Adipocyte (in vitro differentiated cells): ENCODE measurements around the gene CBLC.

ENCODE experiments used
- DNase-seq: peaks from one replicate; pipeline ENCODE4 v3.0.0-alpha.2; 2015; ENCODE audit warnings: low read depth
- H3K27me3 ChIP-seq: replicated peaks from 2 replicates; pipeline ENCODE4 v1.7.0; 2013; ENCODE audit warnings: mild to moderate bottlenecking, low read length, moderate library complexity; ENCODE audit not compliant: control insufficient read depth, insufficient read depth
- H3K36me3 ChIP-seq: 2 replicates; pipeline ENCODE4 v1.7.0; 2013; ENCODE audit warnings: low read length, mild to moderate bottlenecking, moderate library complexity; ENCODE audit not compliant: control insufficient read depth, insufficient read depth, severe bottlenecking
- H3K4me1 ChIP-seq: 2 replicates; pipeline ENCODE4 v1.7.0; 2013; ENCODE audit warnings: mild to moderate bottlenecking, low read length, moderate library complexity; ENCODE audit not compliant: control insufficient read depth, insufficient read depth
- H3K4me3 ChIP-seq: 2 replicates; pipeline ENCODE4 v1.7.0; 2013; ENCODE audit warnings: mild to moderate bottlenecking, low read length, moderate library complexity
- H3K9ac ChIP-seq: 2 replicates; pipeline ENCODE4 v1.7.0; 2013; ENCODE audit warnings: mild to moderate bottlenecking, low read length, moderate library complexity
- H3K9me3 ChIP-seq: 2 replicates; pipeline ENCODE4 v1.7.0; 2013; ENCODE audit warnings: mild to moderate bottlenecking, low read length, moderate library complexity; ENCODE audit not compliant: control insufficient read depth

Gene CBLC

DNA sequence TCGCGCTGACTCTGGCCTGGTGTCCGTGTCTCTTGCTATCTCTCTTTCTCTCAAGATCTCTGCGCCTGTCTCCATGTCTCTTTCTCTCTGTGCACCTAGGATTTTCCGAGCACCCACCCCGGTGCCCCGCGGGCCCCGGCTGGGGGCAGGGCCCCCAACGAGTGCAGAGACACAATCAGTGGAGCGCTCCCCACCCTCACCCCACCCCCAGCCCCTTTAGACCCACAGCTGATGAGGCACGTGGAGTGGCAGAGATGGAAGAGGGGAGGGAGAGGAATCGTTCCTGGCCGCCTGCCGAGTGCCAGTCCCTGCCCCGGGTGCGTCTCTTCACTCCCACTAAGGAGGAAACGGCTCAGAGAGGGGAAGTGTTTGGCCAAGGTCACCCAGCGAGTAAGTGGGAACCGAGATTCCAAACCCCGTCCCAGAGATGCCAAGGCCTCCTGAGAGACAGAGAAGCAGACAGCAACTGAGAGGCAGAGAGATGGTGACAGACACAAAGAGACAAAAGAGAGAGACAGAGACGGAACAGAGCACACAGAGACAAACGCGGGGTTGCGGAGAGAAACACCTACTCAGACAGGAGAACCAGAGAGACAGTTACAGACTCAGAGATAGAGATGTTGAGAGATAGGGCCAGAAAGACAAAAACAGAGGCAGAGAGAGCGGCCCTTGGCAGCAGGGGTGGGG is 29.8 kb upstream of the CBLC start:
- peak; percentile 79 for DNase-seq
- no peaks in the 10 kb centered on the region for H3K9me3 ChIP-seq
- H3K36me3 ChIP-seq, result peaks cover 22% of the 10 kb centered on the region
- H3K4me3 ChIP-seq, result peak overlapping the region; percentile 82
- H3K27me3 ChIP-seq, result no peaks in the 10 kb centered on the region
- H3K9ac ChIP-seq, result peak overlapping the region; percentile 97
- peaks cover 66% of the 10 kb centered on the region for H3K4me1 ChIP-seq

DNA sequence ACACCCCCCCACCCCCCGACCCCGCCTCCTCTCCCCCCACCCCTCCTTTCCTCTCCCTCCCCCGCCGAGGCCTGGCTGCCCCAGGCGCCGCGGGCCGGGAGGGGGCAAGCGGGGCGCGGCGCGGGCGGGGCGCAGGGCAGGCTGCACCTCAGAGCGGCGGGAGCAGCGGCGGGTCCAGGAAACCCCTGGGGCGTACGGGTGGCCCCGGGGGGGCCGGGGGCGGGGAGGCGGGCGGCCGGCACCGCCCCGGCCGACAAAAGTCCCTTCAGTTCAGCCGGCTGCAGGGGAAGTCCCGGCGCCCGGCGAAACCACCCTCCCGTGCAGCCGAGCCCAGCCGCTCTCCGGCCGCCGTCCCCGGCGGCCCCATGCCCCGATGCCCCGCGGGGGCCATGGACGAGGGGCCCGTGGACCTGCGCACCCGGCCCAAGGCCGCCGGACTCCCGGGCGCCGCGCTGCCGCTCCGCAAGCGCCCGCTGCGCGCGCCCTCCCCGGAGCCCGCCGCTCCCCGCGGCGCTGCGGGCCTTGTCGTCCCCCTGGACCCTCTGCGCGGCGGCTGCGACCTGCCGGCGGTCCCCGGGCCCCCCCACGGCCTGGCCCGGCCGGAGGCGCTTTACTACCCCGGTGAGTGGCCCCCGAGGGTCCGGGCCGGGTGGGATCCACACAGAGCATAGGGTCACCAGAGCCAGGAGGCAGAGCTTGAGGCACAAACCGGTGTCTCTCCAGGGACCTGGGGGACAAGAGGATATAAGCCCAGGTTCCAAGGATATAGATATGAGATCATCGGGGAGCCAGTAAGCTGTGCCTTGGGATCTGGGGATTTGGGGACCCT is 29.1 kb upstream of the CBLC start, which contains the start of gene BCL3:
BCL3 (plus strand) TSS at position 283 of the 829 bp plus-strand sequence; CDS start at position 366, 83 bp downstream.
- H3K27me3 ChIP-seq, result no peaks in the 10 kb centered on the region
- peaks cover 23% of the 10 kb centered on the region for H3K36me3 ChIP-seq
- peak; percentile 84 for DNase-seq
- no peaks in the 10 kb centered on the region for H3K9me3 ChIP-seq
- H3K4me3 ChIP-seq, result peak within 1 kb of the TSS; percentile 93
- H3K4me1 ChIP-seq, result peaks cover 63% of the 10 kb centered on the region
- H3K9ac ChIP-seq, result peak within 1 kb of the TSS; percentile 97

DNA sequence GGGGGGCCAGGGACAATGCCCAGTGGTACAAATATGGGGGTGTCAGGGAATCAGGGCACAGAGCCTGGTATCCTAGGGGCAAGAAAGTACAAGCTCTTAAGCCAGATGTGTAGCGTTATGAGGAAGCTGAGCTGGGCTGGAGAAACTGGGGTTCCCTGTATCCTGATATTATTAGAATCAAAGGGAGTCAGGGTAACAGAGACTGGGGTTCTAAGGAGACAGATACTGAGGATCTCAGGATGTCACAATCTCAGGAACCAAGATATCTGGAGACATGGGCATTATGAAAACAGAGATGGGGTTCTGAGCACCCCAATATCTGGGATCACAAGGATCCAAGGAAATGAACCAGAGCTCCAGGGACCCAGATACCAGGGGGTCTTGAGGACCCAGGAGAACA is 28.4 kb upstream of the CBLC start:
- H3K27me3 ChIP-seq, result no peaks in the 10 kb centered on the region
- H3K9ac ChIP-seq, result peak overlapping the region; percentile 96
- H3K4me1 ChIP-seq, result peaks cover 62% of the 10 kb centered on the region
- DNase-seq, result no peak
- H3K36me3 ChIP-seq, result peaks cover 23% of the 10 kb centered on the region
- H3K9me3 ChIP-seq, result no peaks in the 10 kb centered on the region
- H3K4me3 ChIP-seq, result peak overlapping the region; percentile 93

DNA sequence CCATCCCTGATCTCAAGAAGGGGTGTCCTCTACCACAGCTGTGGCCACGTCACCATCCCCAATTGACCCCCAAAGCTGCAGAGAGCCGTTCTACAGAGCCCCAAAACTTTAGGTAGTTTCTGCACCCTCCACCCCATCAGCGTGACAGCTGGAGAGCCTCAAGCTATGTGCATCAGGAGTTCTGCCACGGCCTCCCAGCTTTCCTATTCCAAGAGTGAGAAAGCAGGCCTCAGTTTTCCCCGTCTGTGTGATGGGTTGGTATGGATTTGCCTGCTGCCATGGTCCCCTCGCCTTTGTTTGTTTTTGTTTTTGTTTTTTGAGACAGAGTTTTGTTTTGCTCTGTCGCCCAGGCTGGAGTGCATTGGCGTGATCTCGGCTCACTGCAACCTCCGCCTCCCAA is 27.7 kb upstream of the CBLC start:
- peak overlapping the region; percentile 93 for H3K4me3 ChIP-seq
- no peaks in the 10 kb centered on the region for H3K27me3 ChIP-seq
- H3K4me1 ChIP-seq, result peaks cover 61% of the 10 kb centered on the region
- peaks cover 23% of the 10 kb centered on the region for H3K36me3 ChIP-seq
- no peak for DNase-seq
- no peaks in the 10 kb centered on the region for H3K9me3 ChIP-seq
- peak overlapping the region; percentile 96 for H3K9ac ChIP-seq

DNA sequence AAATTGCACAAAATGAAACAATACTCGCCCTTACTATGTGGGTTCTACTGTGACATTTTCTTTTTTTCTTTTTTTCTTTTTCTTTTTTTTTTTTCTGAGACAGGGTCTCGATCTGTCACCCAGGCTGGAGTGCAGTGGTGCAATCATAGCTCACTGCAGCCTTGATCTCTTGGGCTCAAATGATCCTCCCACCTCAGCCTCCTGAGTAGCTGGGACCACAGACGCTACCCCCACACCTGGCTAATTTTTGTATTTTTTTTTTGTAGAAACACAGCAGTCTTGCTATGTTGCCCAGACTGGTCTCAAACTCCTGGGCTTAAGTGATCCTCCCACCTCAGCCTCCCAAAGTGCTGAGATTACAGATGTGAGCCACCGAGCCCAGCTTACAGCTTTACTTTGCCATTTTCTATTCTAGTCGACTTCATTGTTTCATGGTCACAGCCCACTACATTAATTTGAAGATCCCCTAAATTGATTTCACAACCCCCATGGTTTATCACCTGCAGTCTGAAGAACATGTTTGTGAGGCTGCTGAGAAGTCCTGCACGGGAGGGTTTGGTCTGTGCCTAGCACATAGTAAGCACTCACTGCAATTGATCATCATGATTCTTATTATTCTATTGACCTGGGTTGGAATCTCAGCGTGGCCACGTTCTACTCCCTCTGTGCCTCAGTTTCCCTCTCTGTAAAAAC is 25.4 kb upstream of the CBLC start:
- Histone ChIP-seq H3K36me3 (peaks cover 30% of the 10 kb centered on the region), H3K9ac (peak overlapping the region; percentile 95), H3K4me3 (peak overlapping the region; percentile 51), H3K4me1 (peaks cover 68% of the 10 kb centered on the region), H3K9me3 (no peaks in the 10 kb centered on the region), H3K27me3 (no peaks in the 10 kb centered on the region)
- no peak for DNase-seq

DNA sequence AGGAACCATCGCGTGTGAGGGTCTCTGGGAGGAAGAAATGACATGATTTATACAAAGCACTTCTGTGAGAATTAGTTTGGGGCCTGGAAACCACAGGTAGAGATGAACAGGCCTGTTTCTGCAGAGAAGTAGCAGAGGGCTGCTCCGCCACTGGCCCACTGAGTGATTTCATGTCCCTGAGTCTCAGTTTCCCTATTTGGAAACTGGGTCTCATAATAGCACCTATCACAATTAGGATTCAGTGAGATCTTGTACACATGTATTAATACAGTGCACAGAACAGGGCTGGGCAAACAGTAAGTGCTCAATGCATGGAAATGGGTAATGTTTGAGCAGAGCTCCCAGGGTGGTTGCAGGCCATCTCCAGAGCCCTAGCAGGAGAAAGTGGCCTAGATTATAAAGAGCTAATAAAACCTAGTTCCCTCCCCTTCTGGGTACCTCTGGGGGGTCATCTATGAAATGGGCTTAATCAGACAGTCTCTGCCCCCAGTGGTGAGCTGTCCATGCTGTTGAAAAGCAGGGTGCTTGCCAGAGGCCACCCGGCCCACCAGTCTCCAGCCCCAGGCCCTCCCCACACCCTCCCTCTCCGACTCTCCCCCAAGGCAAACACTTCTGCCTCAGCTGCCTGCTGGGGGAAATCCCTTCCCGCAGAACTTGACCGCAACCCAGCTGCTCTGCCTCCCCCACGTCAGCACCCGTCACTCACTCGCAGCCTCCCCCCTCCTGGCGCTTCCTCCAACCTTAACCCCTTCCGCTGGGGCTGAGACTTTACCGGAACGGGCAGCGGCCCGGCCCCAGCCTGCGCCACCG is 24.7 kb upstream of the CBLC start:
- Histone ChIP-seq H3K27me3 (no peaks in the 10 kb centered on the region), H3K9me3 (no peaks in the 10 kb centered on the region), H3K4me1 (peaks cover 72% of the 10 kb centered on the region), H3K9ac (peak overlapping the region; percentile 95), H3K36me3 (peaks cover 35% of the 10 kb centered on the region), H3K4me3 (peak overlapping the region; percentile 51)
- DNase-seq, result peak; percentile 94

DNA sequence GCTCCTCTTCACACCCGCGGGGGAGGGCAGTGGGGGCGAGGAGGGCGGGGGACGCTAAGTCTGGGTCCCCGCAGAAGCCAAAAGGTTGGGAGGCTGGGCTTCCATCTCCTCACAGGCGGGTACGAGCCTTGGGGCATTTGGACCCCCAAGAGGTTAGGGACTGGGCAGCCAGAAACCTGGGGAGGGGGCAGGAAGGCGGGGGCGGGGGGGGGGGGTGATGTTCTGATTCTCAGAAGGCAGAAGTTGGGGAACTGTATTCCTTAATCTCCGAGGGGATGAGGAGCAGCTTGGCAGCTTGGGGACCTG is 24.1 kb upstream of the CBLC start:
- peaks cover 75% of the 10 kb centered on the region for H3K4me1 ChIP-seq
- no peaks in the 10 kb centered on the region for H3K9me3 ChIP-seq
- peak overlapping the region; percentile 83 for H3K4me3 ChIP-seq
- no peaks in the 10 kb centered on the region for H3K27me3 ChIP-seq
- H3K9ac ChIP-seq, result peak overlapping the region; percentile 95
- peaks cover 38% of the 10 kb centered on the region for H3K36me3 ChIP-seq
- DNase-seq, result no peak

DNA sequence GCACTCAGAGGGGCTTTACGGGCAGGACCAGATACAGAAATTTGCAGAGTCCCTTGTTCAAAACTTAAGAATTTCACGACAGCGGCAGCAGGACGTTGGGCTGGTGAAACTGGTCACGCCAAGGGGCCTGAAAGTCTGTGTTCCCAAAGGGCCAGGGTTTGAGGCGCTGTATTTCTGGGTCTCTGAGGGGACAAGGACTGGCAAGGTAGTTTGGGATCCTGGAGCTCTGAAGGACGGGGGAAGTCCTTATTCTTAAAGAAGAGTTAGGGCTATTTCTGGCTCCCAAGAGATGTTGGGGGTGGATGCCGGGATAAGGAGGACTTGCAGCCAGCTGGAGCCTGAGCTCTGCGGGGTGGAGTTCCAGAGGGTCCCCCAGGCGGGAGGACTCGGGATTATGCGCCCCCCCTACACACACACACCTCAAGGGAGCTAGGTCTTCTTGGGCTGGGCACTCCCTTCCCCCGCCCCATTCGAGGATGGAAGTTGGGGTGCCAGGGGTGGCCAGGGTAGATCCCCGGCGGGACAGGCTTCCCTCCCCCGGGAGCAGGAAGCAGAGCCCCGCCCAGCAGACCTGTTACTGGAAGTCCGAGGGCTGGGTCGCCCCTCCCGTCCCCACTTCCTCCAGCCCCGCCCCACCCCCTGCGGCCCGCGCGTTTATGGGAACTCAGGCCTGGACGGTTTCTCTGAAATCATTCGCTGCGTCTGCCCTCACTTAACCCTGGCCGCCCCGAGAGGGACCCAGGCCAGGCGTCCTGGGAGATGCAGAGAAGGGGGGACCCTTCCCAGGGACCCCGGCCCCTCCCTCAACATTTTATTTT is 23.5 kb upstream of the CBLC start:
- no peaks in the 10 kb centered on the region for H3K9me3 ChIP-seq
- H3K9ac ChIP-seq, result peak overlapping the region; percentile 95
- H3K4me1 ChIP-seq, result peaks cover 76% of the 10 kb centered on the region
- H3K4me3 ChIP-seq, result peak overlapping the region; percentile 83
- peaks cover 39% of the 10 kb centered on the region for H3K36me3 ChIP-seq
- H3K27me3 ChIP-seq, result no peaks in the 10 kb centered on the region
- DNase-seq, result peak; percentile 79

DNA sequence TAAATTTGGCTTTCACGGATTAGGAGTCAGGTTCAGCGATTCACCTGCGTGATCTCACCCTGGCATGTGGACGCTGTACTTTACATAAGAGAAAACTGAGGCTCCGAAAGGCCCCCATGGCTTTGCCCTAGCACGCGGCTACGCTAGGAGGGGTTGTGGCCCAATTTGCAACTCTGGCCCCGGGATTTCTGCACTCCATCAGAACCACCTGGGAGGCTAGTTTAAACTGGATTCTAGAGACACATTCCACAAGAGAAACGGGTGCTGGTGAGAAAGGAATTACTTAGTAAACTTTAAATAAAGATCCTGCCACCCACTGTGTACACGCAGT is 23.0 kb upstream of the CBLC start:
- H3K4me1 ChIP-seq, result peaks cover 71% of the 10 kb centered on the region
- H3K9me3 ChIP-seq, result no peaks in the 10 kb centered on the region
- no peaks in the 10 kb centered on the region for H3K27me3 ChIP-seq
- H3K9ac ChIP-seq, result peak overlapping the region; percentile 95
- peaks cover 45% of the 10 kb centered on the region for H3K36me3 ChIP-seq
- no peak for DNase-seq
- peak overlapping the region; percentile 52 for H3K4me3 ChIP-seq

DNA sequence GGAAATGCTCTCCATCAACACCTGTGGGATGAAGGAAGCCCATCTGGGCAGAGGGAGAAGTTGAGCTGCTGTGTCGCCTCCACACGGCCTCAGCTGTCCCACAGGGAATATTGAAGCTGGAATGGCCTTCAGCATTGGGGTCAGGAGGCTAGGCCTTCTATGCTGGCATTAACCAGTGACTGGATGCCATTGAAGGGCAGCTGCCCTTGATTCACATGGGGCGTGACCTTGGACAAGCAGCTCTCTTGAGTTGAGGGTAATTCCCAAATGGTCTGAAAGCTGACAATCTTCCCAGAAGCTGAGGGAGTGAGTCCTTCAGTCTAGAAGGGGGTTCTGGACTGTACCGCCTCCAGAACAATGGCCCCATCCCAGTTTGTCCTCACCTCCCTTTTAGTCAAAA is 22.5 kb upstream of the CBLC start:
- Histone ChIP-seq H3K27me3 (no peaks in the 10 kb centered on the region), H3K9ac (peak overlapping the region; percentile 95), H3K4me3 (peak overlapping the region; percentile 52), H3K4me1 (peaks cover 66% of the 10 kb centered on the region), H3K36me3 (peaks cover 50% of the 10 kb centered on the region), H3K9me3 (no peaks in the 10 kb centered on the region)
- DNase-seq, result no peak
